HG03039 (cell line): ENCODE measurements around the gene PRSS38.

Source experiments
- ATAC-seq: cut with Tn5 transposase; IDR thresholded peaks from one replicate; pipeline ENCODE4 v1.9.1; 2021; ENCODE audit warnings: mild to moderate bottlenecking, moderate library complexity; ENCODE audit not compliant: unreplicated experiment

Gene PRSS38

DNA sequence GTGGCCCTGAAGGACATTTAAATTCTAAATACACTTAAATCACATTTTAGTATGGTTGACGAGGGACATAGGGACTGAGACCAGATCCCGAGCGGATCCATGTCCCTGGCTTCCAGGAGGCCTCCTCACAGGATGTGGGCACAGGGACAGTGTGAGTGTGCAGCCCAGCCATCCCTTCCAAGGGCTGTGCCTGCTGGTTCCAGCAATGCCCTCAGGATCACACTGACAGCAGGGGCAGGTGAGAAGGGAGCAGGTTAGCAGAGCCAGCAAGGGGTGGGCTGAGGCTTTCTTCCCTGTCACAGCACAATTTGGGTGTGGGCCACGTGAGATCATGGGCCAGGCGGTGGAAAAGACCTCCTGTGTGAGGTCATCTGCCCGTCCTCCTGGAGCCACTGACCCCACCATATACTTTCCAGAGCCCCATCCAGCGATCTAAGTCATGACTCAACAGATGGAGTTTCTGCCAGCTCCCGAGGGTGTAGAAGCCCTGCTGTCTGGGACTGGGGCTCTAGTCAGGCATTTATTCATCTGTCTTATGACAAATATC lies 37.0 kb upstream of the PRSS38 start:
- ATAC-seq = no peak

DNA sequence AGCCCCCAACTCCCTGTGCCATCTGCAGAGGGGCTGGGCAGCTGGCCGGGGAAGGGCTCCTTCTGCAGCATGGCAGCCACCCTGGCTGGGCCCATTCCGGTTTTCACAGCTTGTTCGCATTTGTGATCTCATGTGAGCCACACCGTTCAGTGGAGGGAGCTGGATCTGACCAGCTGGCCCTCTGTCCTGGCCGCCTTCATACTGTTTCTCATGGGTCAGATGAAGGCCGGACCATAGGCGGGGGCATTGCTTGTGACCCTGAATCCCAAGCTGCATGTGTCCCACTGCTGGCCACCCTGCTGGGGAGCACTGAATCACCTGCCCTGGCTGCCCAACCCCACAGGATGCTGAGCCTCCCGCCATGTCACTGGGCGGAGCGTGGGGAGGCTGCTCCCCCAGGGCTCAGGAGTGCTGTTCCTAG lies 36.4 kb upstream of the PRSS38 start:
- no peak for ATAC-seq

DNA sequence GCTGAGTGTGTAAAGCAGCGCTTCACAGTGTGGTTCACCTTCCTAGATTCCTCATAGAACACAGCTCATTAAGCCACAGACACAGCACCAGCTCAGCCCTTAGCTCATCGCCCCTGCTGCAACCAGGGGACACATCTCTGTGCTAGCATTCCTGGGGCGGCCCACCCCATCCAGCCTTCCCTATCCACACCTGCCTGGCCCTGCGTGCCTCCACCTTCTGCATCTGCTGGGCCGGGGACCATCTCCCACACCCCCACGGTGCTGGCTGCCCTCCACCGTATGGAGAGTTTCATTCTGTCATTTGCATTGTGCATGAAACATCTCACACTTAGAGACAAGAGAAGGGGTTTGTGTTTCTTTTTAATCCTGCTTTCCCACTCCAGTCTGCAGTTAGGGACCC lies 35.8 kb upstream of the PRSS38 start:
- ATAC-seq = no peak

DNA sequence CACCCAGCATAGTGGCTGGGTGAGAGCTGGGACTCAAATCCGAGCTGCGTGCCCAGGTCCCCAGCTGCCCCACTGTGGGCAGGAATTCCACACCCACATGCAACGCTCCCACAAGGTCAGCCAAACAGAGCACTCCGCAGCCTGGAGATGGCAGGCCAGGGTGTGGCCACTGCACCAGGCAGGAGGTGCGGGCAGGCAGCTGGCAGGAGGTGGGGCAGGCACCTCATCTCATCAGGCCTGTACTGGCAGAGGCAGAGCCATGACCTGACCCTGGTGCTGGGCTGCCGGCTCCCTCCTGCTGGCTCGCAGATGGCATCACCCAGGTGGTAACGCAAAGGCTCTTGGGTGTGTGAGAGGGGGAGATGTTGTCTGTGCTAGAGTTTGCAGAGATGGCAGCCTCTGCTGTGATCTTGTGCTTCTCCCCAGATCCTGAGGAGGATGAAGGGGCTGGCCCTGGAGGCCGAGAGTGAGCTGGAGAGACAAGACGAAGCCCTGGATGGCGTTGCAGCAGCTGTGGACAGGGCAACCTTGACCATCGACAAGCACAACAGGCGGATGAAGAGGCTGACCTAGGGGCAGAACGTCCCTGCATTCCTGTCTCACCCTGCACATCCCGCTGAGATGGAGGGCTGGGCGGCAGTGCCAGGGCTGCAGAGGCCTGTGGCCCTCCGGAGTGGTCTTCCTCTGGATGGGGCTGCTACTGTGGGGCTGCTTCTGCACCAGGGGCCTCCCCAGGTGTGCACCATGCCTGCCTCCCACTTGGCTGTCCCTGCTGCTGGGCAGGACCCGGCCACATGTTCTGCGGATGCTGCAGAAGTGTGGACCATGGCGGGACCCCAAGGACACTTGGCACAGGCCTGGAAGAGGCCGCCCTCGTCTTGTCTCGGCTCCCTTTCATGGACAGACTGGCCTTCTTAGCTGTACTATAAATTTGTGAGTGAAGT lies 35.1 kb upstream of the PRSS38 start:
- ATAC-seq = no peak

DNA sequence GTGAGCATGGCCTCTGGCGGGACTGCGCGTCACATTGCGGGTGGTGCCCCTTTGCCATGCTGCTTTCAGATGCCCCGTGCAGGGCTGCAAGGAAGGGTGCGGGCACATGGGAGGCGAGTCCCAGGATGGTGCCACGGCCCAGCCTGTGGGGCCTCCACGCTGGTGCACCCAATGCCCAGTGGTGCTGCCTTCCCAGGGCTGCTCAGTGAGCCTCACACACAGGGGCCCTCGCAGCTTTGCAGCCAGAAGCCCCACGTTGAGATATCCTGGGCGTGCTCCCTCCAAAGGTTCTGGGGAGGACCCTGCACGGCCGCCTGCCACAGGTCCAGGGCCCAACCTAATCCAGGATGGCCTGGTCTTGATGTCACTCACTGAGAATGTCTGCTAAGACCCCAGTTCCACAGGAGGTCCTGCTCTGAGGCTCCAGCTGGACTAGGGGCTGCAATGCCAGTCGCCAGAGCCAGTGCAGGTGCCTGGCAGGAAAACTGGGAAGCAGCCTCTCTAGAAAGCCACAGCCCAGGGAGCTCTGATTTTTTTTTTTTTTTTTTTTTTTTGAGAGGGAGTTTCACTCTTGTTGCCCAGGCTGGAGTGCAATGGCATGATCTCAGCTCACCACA lies 34.1 kb upstream of the PRSS38 start:
- ATAC-seq = no peak

DNA sequence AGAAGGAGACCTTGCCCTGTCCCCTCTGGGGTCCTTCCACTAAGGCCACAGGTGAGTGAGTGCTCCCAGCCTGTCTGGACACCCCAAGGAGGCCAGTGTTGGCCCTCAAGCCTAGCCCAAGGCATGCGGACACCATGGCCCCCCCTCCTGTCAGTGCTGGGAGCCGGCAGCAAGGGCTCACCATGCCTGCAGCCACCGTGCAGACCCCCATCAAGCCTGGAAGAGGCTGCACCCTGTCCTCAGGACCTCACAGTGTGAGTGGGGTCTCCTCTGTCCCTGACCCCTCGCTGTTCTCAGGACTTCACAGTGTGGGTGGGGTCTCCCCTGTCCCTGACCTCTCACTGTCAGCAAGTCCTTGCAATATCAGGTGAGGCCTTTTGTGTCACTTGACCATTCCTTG lies 33.2 kb upstream of the PRSS38 start:
- no peak for ATAC-seq

DNA sequence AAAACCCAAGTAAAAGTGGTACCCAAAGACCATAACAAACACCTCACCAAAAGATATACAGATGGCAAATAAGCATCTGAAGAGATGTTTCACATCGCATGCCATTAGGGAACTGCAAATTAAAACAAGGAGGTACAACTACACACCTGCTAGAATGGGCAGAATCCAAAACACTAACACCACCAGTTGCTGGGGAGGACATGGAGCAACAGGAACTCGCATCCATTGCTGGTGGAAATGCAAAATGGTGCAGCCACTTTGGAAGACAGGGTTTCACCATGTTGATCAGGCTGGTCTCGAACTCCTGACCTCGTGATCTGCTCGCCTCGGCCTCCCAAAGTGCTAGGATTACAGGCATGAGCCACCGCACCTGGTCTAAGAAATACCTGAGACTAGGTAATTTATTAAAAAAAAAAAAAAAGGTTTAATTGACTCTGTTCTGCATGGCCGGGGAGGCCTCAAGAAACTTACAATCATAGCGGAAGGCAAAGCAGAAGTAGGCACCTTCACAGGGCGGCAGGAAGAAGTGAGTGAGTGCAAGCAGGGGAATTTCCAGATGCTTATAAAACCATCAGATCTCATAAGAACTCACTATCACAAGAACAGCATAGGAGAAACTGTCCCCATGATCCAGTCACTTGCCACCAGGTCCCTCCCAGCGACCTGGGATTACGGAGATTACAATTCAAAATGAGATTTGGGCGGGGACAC lies 30.2 kb upstream of the PRSS38 start:
- no peak for ATAC-seq

DNA sequence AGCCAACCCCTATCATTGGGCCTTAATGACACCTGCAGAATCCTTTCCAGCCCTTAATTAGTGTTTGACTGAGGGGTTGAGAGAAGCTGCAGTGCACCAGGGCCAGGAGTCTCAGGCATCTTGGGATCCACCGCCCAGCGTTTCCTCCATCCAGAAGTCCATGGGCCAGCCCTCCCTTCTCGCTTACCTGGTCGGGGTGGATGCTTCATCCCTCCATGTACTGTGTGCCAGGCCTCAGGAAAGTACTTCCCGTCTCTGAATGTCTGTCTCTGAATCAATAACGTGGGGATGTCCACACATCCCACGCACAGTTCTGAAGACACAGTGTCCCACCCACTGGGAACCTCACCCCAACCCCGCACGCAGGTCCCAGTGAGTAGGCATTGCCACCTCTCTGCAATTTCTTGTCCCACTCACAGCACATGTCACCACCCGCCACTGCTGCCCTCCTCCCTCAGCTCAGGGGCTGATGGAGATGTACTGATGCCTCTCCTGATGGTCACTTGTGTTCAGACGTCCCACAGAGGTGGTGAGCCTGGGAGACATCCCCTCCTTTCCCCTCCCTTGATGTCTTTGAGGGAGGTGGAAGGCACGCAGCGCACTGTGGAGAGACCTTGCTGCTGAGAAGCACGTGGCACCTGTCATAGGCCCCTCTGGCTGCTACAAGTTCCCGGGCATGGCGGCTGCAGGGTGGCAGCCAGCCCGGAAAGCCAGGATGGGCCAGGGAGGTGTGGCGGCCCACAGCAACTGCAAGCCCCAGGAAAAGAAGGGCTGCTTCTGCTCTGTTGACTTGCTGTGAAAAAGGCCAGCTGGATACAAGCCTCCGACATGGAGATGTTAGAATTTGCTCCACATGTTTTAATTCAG lies 29.4 kb upstream of the PRSS38 start:
- ATAC-seq = no peak

DNA sequence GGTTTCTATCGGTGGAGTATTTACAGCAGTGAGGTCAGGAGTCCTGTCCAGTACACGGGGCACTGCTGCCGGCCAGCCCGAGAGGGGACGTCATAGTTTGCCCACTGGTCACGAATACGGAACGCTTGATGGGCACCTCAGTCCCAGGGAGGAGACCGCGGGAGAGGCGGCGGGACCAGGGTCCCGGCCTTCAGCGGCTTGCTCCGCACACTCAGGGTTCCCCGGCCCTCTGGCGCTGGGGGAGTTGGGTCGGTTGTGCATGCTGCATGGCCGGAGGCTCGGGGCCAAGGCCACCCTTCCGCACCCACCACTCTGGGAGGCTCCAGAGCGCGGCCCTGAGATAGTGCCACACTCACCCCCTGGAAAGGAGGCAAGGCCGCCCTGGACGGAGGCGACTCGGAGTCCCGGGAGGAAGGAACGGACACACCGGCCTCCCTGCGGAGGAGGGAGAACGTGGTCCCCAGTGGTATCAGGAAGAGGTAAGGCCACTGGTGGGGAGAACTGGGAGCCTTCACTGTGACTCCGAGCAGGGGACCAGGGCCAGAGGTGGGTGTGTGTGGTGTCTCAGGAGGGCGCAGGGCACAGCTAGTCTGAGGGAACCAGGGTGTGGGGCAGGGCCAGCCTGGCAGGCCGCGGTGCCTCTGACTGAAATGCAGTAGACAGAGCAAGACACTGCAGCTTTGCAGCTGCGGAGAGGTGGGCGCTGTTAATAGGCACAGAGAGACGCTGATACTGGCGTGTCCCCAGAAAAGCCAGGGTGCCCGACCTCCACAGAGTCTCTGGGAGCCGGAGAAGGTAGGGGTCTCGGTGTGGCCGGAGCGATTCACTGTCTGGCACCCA lies 28.6 kb upstream of the PRSS38 start:
- no peak for ATAC-seq

DNA sequence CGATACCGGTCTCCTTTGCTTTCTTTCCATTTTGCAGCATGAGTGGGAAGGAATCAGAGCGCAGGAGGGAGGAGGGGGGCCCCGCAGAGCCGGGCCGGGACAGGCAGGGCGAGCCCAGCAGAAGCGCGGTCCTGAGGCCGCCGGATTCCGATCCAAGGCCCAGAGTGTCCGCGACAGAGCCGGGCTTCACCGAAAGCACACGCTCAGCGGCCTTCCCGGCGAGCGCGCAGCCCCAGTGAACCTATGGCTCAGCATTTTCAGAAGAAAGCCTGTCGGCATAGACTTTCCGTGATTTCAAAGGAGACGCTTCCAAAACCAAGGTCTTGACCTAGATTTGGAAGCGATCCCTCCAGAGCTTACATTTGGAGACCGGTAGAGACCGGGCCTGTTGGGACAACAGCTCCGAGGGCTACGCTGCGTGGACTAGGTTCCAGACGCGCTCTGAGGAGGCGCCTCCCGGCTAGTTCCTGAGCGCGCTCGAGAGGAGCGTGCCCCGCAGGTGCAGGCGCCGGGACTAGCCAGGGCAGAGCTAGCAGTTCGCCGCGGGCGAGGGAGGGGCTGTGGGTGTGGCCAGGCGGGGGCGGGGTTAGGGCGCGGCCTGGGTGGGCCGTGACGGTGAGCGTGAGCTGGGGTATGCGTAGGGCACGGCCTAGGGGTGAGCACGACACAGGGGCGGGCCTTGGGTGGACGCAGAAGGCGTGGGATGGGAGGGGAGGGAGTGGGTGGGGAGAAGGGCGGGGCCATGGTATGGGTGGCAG lies 27.8 kb upstream of the PRSS38 start:
- peak; percentile 90 for ATAC-seq

DNA sequence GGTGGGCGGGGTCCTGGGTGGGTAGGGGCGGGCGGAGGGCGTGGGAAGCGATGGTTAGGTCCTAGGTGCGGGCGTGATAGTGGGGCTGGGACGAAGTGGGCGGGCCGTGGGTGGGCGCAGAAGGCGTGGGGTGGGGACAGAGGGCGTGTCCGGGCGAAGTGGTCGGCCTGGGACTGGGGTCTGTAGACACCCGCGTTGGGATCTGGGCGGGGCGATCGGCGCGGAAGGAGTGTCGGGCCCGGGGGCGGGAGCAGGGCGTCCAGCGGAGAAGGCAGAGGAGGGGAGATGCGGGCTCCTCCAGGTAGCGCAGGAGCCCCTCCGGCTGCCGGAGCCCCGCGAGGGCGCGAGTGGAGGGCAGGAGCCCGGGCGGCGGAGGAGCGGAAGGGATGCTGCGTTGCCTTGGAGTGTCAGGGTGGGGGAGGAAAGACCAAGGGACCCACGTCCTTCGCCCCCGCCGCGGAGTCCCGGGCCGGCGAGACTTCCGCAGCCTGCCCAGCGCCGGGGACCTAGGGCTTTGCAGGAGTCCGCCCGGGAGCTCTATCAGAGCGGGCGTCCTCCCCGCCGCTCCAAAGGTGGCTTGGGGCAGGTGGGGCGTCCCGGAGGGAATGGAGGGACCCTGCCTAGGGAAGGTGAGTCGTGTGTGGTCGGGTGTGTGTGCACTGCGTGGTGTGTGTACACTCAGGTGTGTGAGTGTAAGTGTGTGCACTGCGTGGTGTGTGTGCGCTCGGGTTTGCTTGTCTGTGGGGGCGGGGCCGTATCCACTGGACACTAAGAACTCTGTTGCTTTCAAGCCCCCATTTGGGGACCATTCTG lies 27.0 kb upstream of the PRSS38 start:
- ATAC-seq = peak; percentile 49

DNA sequence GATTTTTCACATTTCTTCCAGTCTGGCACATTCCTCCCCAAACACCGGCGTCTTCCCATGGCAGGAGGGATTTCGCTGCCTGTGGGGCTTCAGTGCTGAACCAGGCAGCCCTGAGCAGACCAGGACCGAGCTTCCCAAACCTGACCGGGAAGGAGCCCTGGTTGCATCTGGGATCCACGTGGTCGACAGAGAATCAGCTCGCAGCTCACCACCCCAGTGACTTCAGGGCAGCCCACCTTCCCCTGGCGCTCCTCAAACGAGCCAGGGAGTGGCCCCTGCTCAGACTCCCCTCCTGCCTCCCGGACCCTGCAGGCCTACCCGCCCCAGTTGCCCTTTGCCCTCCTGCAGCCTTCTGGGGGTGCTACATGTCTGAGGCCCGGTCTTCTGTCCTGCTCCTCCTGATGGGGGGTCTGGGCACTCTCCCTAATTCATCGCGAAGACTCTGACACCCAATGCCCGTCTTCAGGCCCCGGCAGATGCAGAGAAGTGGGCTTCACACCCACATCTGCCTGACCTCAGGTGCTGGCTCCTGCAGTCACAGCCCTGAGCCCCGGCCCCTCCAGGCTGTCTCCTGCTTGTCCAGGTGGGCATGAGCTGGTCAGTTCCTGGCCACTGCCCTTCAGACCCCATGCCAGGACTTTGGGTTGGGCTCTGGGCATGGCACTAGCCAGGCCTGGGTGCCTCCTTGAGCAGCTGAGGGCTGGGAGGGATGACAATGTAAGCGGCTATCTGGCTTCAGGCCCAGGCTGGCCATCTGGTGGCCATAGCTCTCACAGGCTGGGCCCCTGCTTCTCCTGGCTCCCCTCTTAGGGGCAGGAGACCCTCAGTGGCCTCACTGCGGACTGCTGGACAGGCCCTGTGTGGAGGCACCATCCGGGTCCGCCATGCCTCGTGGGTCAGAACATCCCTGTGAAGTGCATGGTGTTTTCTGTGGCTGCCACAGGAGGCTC lies 26.1 kb upstream of the PRSS38 start:
- no peak for ATAC-seq

DNA sequence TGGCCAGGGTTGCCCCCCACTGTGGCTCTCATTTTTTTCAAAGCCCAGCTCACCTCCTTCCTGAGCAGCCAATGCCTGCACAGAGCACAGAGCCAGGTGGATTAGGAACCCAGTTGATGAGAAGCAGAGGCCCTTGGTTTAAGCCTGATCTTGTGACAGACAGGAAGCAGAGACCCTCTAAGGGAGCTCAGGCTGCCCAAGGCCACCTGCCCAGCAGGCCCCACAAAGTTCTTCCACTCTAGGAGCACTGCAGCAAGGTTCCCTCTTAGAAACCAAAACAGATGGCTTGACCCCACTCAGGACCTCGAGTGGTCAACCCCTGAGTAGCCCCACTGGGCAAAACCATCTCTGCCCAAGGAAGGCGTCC lies 25.5 kb upstream of the PRSS38 start:
- no peak for ATAC-seq

DNA sequence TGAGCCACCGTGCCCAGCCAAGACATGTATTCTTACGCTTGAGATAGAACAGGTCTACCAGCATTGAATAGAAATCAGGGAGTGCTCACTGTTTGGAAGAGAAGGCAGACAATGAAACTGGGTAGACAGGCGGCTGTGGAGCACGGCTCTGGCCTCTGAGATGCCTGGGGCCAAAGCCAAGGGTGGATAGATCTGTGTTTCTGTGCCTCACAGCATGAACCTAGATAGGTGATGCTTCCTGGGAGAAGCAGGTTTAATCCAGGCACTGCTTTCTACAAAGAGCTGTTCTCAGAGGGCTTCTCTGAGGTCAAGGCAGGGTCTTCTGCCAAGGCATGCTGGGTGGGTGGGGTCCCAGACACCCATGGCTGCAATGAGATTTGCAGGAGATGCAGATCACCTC lies 24.6 kb upstream of the PRSS38 start:
- no peak for ATAC-seq

DNA sequence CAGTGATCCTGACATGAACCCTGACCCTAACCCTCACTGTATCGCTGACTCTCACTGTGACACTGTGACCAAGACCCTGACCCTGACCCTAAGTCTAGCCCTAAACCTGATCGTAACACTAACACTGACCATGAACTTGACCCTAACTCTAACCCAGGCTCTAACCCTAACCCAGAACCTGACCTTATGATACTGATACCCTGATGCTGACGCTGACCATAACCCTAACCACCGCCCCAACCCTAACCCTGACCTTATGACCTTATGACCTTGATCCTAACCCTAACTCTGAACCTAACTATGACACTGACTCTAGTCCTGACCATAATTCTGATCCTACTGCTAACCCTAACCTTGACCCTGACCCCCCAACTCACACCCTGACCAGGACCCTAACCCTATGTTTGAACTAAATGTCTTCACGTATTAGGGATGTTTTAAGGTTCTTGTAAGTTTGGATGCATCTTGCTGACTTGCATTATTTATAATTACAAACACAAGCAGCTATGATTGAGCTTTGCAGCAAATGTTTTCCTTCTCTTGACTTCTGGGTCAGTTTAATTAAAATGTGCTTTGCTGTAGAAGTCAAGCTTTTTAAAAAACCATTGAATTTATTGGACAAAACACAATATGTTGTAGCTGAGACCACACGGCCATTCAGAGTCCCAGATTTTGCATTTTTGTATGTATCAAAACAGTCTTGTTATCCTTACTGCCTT lies 23.9 kb upstream of the PRSS38 start:
- no peak for ATAC-seq
